HEK293 (cell line): ENCODE results near the gene STX1B.

Experiments used
- CTCF ChIA-PET: fragments of 350-600 bp; formaldehyde crosslinking; extraction: SDS; loops from one replicate; lab custom pipeline; 2021; ENCODE audit warnings: antibody characterized with exemption; lab: Yijun Ruan, JAX
- POLR2A ChIA-PET: fragments of 300-600 bp; formaldehyde crosslinking; extraction: SDS; loops from one replicate; lab custom pipeline; 2020; ENCODE audit warnings: antibody characterized with exemption, inconsistent platforms; lab: Yijun Ruan, JAX
- H3K27ac ChIP-seq: fragments of 200-500 bp; sonication (Bioruptor generic); 2 replicates; pipeline ENCODE4 v1.5.1; 2014; ENCODE audit warnings: low read depth, low read length, control low read depth, inconsistent platforms; ENCODE audit errors: extremely low read depth
- H3K36me3 ChIP-seq, 2 experiments: fragments of 200-500 bp in 1 of 2; sonication (Bioruptor generic) in 1 of 2; 1 replicate in 1 of 2; 2 replicates in 1 of 2; pipeline ENCODE4 v1.5.1; 2014 to 2017; ENCODE audit warnings: inconsistent platforms in 2 of 2, low read length in 2 of 2; ENCODE audit not compliant: control insufficient read depth in 2 of 2, insufficient read depth in 1 of 2
- H3K4me1 ChIP-seq: fragments of 200-500 bp; sonication (Bioruptor generic); 2 replicates; pipeline ENCODE4 v1.5.1; 2014; ENCODE audit warnings: mild to moderate bottlenecking, low read length, inconsistent platforms; ENCODE audit not compliant: control insufficient read depth, insufficient read depth
- H3K4me3 ChIP-seq: 2 replicates; pipeline ENCODE4 v1.5.1; 2011; ENCODE audit warnings: low read depth, mild to moderate bottlenecking, control low read depth, low read length, moderate library complexity
- H3K9me3 ChIP-seq: fragments of 200-500 bp; sonication (Bioruptor generic); 2 replicates; pipeline ENCODE4 v1.5.1; 2014; ENCODE audit warnings: low read depth, low read length, inconsistent platforms; ENCODE audit not compliant: control insufficient read depth, insufficient read depth
- GLI4 ChIP-seq: fragments of 450-650 bp; formaldehyde crosslinking; IDR thresholded peaks from 2 replicates; pipeline ENCODE4 v1.5.1; 2016; ENCODE audit warnings: missing biosample characterization, missing genetic modification characterization
- IKZF3 ChIP-seq: fragments of 450-650 bp; IDR thresholded peaks from 2 replicates; pipeline ENCODE4 v1.5.0; 2018; ENCODE audit warnings: missing biosample characterization, mild to moderate bottlenecking, missing genetic modification characterization, moderate library complexity
- KLF8 ChIP-seq: fragments of 450-650 bp; formaldehyde crosslinking; IDR thresholded peaks from 2 replicates; pipeline ENCODE4 v1.5.1; 2016; ENCODE audit warnings: missing biosample characterization, missing genetic modification characterization
- MYNN ChIP-seq: fragments of 450-650 bp; formaldehyde crosslinking; IDR thresholded peaks from 2 replicates; pipeline ENCODE4 v1.5.1; 2016; ENCODE audit warnings: missing biosample characterization, missing genetic modification characterization, borderline replicate concordance
- RBAK ChIP-seq: fragments of 450-650 bp; formaldehyde crosslinking; IDR thresholded peaks from 2 replicates; pipeline ENCODE4 v1.5.1; 2016; ENCODE audit warnings: missing biosample characterization, missing genetic modification characterization
- SCRT2 ChIP-seq: fragments of 450-650 bp; formaldehyde crosslinking; IDR thresholded peaks from 2 replicates; pipeline ENCODE4 v1.5.1; 2016; ENCODE audit warnings: missing biosample characterization, missing genetic modification characterization
- SETDB1 ChIP-seq: IDR thresholded peaks from one replicate; pipeline ENCODE4 v1.6.1; 2017; ENCODE audit warnings: mild to moderate bottlenecking, low read length, moderate library complexity, mixed read lengths; ENCODE audit not compliant: insufficient read length
- SP3 ChIP-seq: fragments of 450-650 bp; formaldehyde crosslinking; IDR thresholded peaks from 2 replicates; pipeline ENCODE4 v1.5.1; 2016; ENCODE audit warnings: missing biosample characterization, missing genetic modification characterization
- ZNF169 ChIP-seq: fragments of 450-650 bp; formaldehyde crosslinking; IDR thresholded peaks from 2 replicates; pipeline ENCODE4 v1.5.1; 2016; ENCODE audit warnings: missing biosample characterization, missing genetic modification characterization
- ZNF174 ChIP-seq: fragments of 450-650 bp; formaldehyde crosslinking; IDR thresholded peaks from 2 replicates; pipeline ENCODE4 v1.5.0; 2017; ENCODE audit warnings: missing biosample characterization, mild to moderate bottlenecking, missing genetic modification characterization
- ZNF24 ChIP-seq: fragments of 450-650 bp; formaldehyde crosslinking; IDR thresholded peaks from 2 replicates; pipeline ENCODE4 v1.5.1; 2016; ENCODE audit warnings: missing biosample characterization, missing genetic modification characterization
- ZNF302 ChIP-seq: fragments of 450-650 bp; formaldehyde crosslinking; IDR thresholded peaks from 2 replicates; pipeline ENCODE4 v1.5.1; 2016; ENCODE audit warnings: missing biosample characterization, missing genetic modification characterization, low read depth
- ZNF335 ChIP-seq: fragments of 450-650 bp; formaldehyde crosslinking; conservative IDR thresholded peaks from 2 replicates; pipeline ENCODE4 v1.5.1; 2016; ENCODE audit warnings: missing biosample characterization, missing genetic modification characterization
- ZNF514 ChIP-seq: fragments of 450-650 bp; formaldehyde crosslinking; IDR thresholded peaks from 2 replicates; pipeline ENCODE4 v1.5.1; 2016; ENCODE audit warnings: missing biosample characterization, missing genetic modification characterization
- ZNF596 ChIP-seq: fragments of 450-650 bp; IDR thresholded peaks from 2 replicates; pipeline ENCODE4 v1.5.0; 2018; ENCODE audit warnings: missing biosample characterization, mild to moderate bottlenecking, missing genetic modification characterization, moderate library complexity
- ZNF658 ChIP-seq: fragments of 450-650 bp; formaldehyde crosslinking; IDR thresholded peaks from 2 replicates; pipeline ENCODE4; 2016; ENCODE audit warnings: missing biosample characterization, missing genetic modification characterization
- TF ChIP-seq, protein P1 (sequence below): fragments of 450-650 bp; formaldehyde crosslinking; IDR thresholded peaks from 2 replicates; pipeline ENCODE4 v1.5.1; 2016; ENCODE audit warnings: missing biosample characterization, missing genetic modification characterization
- TF ChIP-seq, protein P2 (sequence below): fragments of 450-650 bp; formaldehyde crosslinking; IDR thresholded peaks from 2 replicates; pipeline ENCODE4 v1.5.1; 2016; ENCODE audit warnings: missing biosample characterization, missing genetic modification characterization
- TF ChIP-seq, protein P3 (sequence below): fragments of 450-650 bp; formaldehyde crosslinking; IDR thresholded peaks from 2 replicates; pipeline ENCODE4 v1.5.1; 2016; ENCODE audit warnings: missing biosample characterization, missing genetic modification characterization
- TF ChIP-seq, protein P4 (sequence below): fragments of 450-650 bp; formaldehyde crosslinking; IDR thresholded peaks from 2 replicates; pipeline ENCODE4 v1.5.1; 2017; ENCODE audit warnings: missing biosample characterization, missing genetic modification characterization
- TF ChIP-seq, protein P5 (sequence below): fragments of 450-650 bp; formaldehyde crosslinking; IDR thresholded peaks from 2 replicates; pipeline ENCODE4 v1.5.1; 2016; ENCODE audit warnings: missing biosample characterization, missing genetic modification characterization
- TF ChIP-seq, protein P6 (sequence below): fragments of 450-650 bp; formaldehyde crosslinking; IDR thresholded peaks from 2 replicates; pipeline ENCODE4 v1.5.1; 2016; ENCODE audit warnings: missing biosample characterization, missing genetic modification characterization

The STX1B gene

DNA sequence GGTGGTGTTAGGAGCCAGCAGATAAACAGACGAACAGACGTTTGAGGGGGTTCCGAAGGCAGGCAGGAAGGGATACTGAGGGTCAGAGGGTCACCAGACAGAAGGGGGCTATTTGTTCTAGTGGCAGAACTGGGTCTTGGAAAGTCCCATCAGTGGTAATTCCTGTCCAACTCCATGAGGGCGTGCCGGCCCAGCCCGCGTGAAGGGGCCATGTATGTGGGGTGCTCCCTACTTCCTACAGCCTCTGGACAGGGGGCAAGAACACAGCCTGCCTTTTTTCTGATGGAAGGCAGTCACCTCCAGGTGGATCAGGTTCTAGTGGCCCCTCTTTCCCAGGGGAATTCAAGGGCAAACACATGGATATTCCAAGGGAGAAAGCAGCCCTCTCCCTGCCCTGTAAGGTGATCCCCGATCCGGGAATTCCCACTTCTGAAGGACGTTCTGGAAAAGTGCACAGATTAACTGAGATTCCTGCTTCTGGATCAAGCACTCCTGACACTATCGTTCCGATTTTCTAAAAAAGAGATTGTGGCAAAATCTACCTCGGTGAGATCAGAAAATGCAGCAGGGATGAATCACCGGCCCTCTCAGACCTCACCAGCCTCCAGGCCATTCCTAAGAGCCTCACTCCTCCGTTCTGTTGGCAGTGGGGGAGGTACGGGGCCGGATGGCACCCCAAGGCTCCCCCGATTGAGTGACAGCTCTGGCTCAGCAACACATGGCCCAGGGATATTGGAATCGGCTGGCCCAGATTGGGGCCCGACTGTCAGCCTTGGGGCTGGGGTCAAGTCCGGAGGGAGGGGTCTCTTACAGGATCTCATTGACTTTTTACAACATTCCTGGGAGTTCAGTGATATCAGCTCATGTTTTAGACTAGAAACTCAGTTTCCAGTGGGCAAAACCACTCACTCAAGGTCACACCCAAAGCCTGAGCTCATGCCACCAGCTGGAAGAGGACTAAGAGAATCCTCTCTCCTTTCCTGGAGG is 12.4 kb downstream of the STX1B start (continued):
- TF ChIP-seq SETDB1 = no peak
- TF ChIP-seq, protein P1, sequence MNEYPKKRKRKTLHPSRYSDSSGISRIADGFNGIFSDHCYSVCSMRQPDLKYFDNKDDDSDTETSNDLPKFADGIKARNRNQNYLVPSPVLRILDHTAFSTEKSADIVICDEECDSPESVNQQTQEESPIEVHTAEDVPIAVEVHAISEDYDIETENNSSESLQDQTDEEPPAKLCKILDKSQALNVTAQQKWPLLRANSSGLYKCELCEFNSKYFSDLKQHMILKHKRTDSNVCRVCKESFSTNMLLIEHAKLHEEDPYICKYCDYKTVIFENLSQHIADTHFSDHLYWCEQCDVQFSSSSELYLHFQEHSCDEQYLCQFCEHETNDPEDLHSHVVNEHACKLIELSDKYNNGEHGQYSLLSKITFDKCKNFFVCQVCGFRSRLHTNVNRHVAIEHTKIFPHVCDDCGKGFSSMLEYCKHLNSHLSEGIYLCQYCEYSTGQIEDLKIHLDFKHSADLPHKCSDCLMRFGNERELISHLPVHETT (tag by site-specific recombination) = 0 out of 2 replicates have a peak, but pooled peaks have one; percentile 13
- peak; percentile 79; the same call in 1 of the 2 replicates for TF ChIP-seq IKZF3 (tag by site-specific recombination)
- no peak for TF ChIP-seq ZNF169 (tag by site-specific recombination)

DNA sequence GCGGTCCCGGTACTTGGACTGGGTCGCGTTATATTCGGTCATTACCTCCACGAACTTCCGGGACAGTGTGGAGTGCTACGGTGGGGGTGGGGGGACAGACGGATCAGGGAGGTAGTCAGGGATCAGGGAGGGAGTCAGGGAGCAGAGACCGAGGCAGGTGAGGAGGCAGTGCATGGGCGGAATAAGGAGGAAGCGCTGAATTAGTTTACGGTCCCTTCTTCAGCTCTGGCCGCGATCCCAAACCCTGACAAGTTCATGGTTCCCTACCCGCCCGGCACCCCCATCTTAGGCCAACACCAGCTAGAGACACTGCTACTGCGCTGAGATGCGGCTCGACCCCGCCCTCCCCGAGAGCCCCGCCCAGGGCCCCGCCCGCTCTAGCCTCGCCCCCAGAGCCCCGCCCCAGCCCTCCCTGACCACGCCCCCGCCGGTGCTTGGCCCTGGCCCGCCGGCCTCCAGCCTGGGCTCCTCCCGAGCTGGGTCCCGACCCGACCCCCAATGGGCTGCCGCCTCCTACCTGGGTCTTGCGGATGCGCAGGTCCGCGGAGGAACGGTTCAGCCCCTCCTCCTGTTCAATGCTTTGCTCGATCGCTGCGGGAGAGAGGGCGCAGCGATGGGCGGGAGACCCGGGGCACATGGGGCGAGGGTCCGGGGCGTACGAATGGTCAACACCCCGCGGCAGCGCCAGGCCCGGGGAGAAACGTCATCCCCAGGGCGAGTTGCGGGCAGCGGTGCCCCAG is 13.3 kb downstream of the STX1B start:
- H3K9me3 ChIP-seq = no peaks in the 10 kb centered on the region
- ChIA-PET CTCF (interaction anchor here (0.6 kb wide), 1 partner anchor 747 kb away, joined by 3 read pairs; no protein-coding TSS in a partner anchor), POLR2A (interaction anchor here (0.5 to 1.2 kb wide), 8 partner anchors 11 to 169 kb away, joined by 3 to 5 read pairs (median 3); no protein-coding TSS in a partner anchor)
- H3K4me1 ChIP-seq = peaks cover 5% of the 10 kb centered on the region
- H3K27ac ChIP-seq = peak overlapping the region; percentile 17; the same call in 1 of the 2 replicates
- no peaks in the 10 kb centered on the region for H3K36me3 ChIP-seq
- peak overlapping the region; percentile 47 for H3K4me3 ChIP-seq
- peak; percentile 85 for TF ChIP-seq SP3
- no peak for TF ChIP-seq ZNF596 (tag by site-specific recombination)
- TF ChIP-seq ZNF335 (tag by site-specific recombination) = peak; percentile 67; the same call in 1 of the 2 replicates
- TF ChIP-seq ZNF24 (tag by site-specific recombination) = peak; percentile 45; the same call in 1 of the 2 replicates
- TF ChIP-seq, protein P2, sequence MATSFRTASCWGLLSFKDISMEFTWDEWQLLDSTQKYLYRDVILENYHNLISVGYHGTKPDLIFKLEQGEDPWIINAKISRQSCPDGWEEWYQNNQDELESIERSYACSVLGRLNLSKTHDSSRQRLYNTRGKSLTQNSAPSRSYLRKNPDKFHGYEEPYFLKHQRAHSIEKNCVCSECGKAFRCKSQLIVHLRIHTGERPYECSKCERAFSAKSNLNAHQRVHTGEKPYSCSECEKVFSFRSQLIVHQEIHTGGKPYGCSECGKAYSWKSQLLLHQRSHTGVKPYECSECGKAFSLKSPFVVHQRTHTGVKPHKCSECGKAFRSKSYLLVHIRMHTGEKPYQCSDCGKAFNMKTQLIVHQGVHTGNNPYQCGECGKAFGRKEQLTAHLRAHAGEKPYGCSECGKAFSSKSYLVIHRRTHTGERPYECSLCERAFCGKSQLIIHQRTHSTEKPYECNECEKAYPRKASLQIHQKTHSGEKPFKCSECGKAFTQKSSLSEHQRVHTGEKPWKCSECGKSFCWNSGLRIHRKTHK (tag by site-specific recombination) = no peak
- TF ChIP-seq, protein P3, sequence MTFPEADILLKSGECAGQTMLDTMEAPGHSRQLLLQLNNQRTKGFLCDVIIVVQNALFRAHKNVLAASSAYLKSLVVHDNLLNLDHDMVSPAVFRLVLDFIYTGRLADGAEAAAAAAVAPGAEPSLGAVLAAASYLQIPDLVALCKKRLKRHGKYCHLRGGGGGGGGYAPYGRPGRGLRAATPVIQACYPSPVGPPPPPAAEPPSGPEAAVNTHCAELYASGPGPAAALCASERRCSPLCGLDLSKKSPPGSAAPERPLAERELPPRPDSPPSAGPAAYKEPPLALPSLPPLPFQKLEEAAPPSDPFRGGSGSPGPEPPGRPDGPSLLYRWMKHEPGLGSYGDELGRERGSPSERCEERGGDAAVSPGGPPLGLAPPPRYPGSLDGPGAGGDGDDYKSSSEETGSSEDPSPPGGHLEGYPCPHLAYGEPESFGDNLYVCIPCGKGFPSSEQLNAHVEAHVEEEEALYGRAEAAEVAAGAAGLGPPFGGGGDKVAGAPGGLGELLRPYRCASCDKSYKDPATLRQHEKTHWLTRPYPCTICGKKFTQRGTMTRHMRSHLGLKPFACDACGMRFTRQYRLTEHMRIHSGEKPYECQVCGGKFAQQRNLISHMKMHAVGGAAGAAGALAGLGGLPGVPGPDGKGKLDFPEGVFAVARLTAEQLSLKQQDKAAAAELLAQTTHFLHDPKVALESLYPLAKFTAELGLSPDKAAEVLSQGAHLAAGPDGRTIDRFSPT (tag by site-specific recombination) = 0 out of 2 replicates have a peak, but pooled peaks have one; percentile 24
- TF ChIP-seq, protein P4, sequence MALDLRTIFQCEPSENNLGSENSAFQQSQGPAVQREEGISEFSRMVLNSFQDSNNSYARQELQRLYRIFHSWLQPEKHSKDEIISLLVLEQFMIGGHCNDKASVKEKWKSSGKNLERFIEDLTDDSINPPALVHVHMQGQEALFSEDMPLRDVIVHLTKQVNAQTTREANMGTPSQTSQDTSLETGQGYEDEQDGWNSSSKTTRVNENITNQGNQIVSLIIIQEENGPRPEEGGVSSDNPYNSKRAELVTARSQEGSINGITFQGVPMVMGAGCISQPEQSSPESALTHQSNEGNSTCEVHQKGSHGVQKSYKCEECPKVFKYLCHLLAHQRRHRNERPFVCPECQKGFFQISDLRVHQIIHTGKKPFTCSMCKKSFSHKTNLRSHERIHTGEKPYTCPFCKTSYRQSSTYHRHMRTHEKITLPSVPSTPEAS (tag by site-specific recombination) = no peak
- TF ChIP-seq, protein P5, sequence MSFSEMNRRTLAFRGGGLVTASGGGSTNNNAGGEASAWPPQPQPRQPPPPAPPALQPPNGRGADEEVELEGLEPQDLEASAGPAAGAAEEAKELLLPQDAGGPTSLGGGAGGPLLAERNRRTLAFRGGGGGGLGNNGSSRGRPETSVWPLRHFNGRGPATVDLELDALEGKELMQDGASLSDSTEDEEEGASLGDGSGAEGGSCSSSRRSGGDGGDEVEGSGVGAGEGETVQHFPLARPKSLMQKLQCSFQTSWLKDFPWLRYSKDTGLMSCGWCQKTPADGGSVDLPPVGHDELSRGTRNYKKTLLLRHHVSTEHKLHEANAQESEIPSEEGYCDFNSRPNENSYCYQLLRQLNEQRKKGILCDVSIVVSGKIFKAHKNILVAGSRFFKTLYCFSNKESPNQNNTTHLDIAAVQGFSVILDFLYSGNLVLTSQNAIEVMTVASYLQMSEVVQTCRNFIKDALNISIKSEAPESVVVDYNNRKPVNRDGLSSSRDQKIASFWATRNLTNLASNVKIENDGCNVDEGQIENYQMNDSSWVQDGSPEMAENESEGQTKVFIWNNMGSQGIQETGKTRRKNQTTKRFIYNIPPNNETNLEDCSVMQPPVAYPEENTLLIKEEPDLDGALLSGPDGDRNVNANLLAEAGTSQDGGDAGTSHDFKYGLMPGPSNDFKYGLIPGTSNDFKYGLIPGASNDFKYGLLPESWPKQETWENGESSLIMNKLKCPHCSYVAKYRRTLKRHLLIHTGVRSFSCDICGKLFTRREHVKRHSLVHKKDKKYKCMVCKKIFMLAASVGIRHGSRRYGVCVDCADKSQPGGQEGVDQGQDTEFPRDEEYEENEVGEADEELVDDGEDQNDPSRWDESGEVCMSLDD = no peak
- TF ChIP-seq ZNF302 (tag by site-specific recombination) = no peak
- TF ChIP-seq SCRT2 (tag by site-specific recombination) = no peak
- no peak for TF ChIP-seq RBAK (tag by site-specific recombination)
- no peak for TF ChIP-seq GLI4
- TF ChIP-seq MYNN (tag by site-specific recombination) = no peak
- peak; percentile 75; the same call in 1 of the 2 replicates for TF ChIP-seq KLF8 (tag by site-specific recombination)
- TF ChIP-seq, protein P6, sequence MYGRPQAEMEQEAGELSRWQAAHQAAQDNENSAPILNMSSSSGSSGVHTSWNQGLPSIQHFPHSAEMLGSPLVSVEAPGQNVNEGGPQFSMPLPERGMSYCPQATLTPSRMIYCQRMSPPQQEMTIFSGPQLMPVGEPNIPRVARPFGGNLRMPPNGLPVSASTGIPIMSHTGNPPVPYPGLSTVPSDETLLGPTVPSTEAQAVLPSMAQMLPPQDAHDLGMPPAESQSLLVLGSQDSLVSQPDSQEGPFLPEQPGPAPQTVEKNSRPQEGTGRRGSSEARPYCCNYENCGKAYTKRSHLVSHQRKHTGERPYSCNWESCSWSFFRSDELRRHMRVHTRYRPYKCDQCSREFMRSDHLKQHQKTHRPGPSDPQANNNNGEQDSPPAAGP (tag by site-specific recombination) = peak; percentile 70
- TF ChIP-seq ZNF658 (tag by site-specific recombination) = no peak
- no peak for TF ChIP-seq ZNF514
- TF ChIP-seq ZNF174 (tag by site-specific recombination) = no peak
